Lower leg skin (tissue), 4 donors: Measurements from ENCODE around the gene SCN2B. TPM values are rescaled to one million over a fixed set of nuclear protein-coding genes. Genes with fewer than 3 reads are reported as not detected.

Source experiments
- DNase-seq, 2 donors: peaks; one replicate each; pipeline ENCODE4 v3.0.0-alpha.2; 2019; ENCODE audit warnings: low spot score in 2 of 2
- H3K4me3 ChIP-seq: fragments of 200-600 bp; sonication (generic); 2 replicates; pipeline ENCODE4 v1.5.1; 2017; ENCODE audit warnings: mild to moderate bottlenecking, low read depth; ENCODE audit not compliant: poor library complexity, severe bottlenecking
- CTCF ChIP-seq, 3 donors: fragments of 450-650 bp; IDR thresholded peaks; one replicate each; pipeline ENCODE4 v1.5.1; 2016; ENCODE audit warnings: antibody characterized with exemption in 3 of 3, mild to moderate bottlenecking in 3 of 3, moderate library complexity in 2 of 3
- POLR2A ChIP-seq, 2 donors: fragments of 450-650 bp; IDR thresholded peaks; one replicate each; pipeline ENCODE4 v1.6.1; 2016 to 2017; ENCODE audit warnings: antibody characterized with exemption in 2 of 2, mild to moderate bottlenecking in 1 of 2, moderate library complexity in 1 of 2
- WGBS, 2 donors: methylation state at CpG; one replicate each; pipeline ENCODE4 v1.1.5; 2018; 5-methylcytosine and 5-hydroxymethylcytosine counted together
- intact Hi-C: fragments of 100-400 bp; cut with DNase I; formaldehyde crosslinking; loops from one replicate; pipeline ENCODE4 v1.15.0; 2023; ENCODE audit warnings: low total_unique reads
- total RNA-seq, 4 donors: library from RNA; depleted of rRNA; stranded (reverse); fragments of >200 nt; gene quantifications; one replicate each; pipeline ENCODE4 v1.1.0, GENCODE V29; 2016

Gene SCN2B
- total RNA-seq, 4 donors from 2014 or later, result 0.06 TPM; not detected in 3

GRCh38 chr11:118206391-118207031 lies 30.1 kb upstream of the SCN2B start:
- no peak for DNase-seq
- WGBS, 2 donors, result 42 to 43% methylated on average over 1 of the region's 1 CpG

GRCh38 chr11:118205606-118206378 lies 29.4 kb upstream of the SCN2B start:
- DNase-seq, result no peak

More at GRCh38 chr11:118206391-118207031, 30.1 kb upstream of the SCN2B start:
- intact Hi-C loops, result no loop called here
- no peak overlapping the region for H3K4me3 ChIP-seq
- TF ChIP-seq POLR2A (IDR thresholded peaks at IDR 0.05), result no peak
- no peak for TF ChIP-seq CTCF (IDR thresholded peaks at IDR 0.05)

GRCh38 chr11:118202599-118203422 lies 26.4 kb upstream of the SCN2B start:
- intact Hi-C loops, result no loop called here
- no peak for DNase-seq
- WGBS, 2 donors, result 78 to 89% methylated on average over 7 of the region's 7 CpGs
- no peak overlapping the region for H3K4me3 ChIP-seq
- TF ChIP-seq CTCF (IDR thresholded peaks at IDR 0.05) (no peak), POLR2A (IDR thresholded peaks at IDR 0.05) (no peak)

More at GRCh38 chr11:118205606-118206378, 29.4 kb upstream of the SCN2B start:
- no peak for TF ChIP-seq CTCF (IDR thresholded peaks at IDR 0.05)
- no peak for TF ChIP-seq POLR2A (IDR thresholded peaks at IDR 0.05)
- intact Hi-C loops, result no loop called here
- WGBS, 2 donors, result 92% methylated on average over 9 of the region's 9 CpGs
- H3K4me3 ChIP-seq, result no peak overlapping the region

- H3K4me3 ChIP-seq, result no peak overlapping the region
- no peak for DNase-seq
- intact Hi-C loops, result no loop called here
- 79 to 92% methylated on average over 2 of the region's 2 CpGs for whole genome bisulfite sequencing, 2 donors
- TF ChIP-seq POLR2A (IDR thresholded peaks at IDR 0.05), result no peak
- TF ChIP-seq CTCF (IDR thresholded peaks at IDR 0.05), result no peak
Measured at GRCh38 chr11:118201966-118202365, 25.5 kb upstream of the SCN2B start.

GRCh38 chr11:118200901-118201680 lies 24.7 kb upstream of the SCN2B start:
- 91% methylated on average over 9 of the region's 9 CpGs for WGBS, 2 donors

More at GRCh38 chr11:118200901-118201680, 24.7 kb upstream of the SCN2B start:
- H3K4me3 ChIP-seq, result no peak overlapping the region
- no peak for DNase-seq
- intact Hi-C loops, result no loop called here
- TF ChIP-seq POLR2A (IDR thresholded peaks at IDR 0.05) (no peak), CTCF (IDR thresholded peaks at IDR 0.05) (no peak)
